Measurements from ENCODE around the gene KCNJ15.
A peak's percentile ranks its signal among the peaks of the same experiment; 100 is the strongest.
"Not testable (repeated sequence)": the region's sequence is repeated elsewhere in the genome, so short reads cannot be mapped to it uniquely, and the experiment has no call there.

The KCNJ15 gene

GRCh38 chr21:38242061-38242460 lies 14.7 kb upstream of the KCNJ15 start:
- no peak for TF ChIP-seq CTCF (IDR thresholded peaks at IDR 0.05; ENCODE audit: low read length, missing control alignments)
- DNase-seq (ENCODE audit: low read depth), result no peak
- H3K4me3 ChIP-seq (replicated peaks; ENCODE audit: low read depth, low read length), result no peak overlapping the region

GRCh38 chr21:38243732-38244406 lies 12.9 kb upstream of the KCNJ15 start:
- H3K4me3 ChIP-seq (replicated peaks; ENCODE audit: low read depth, low read length), result no peak overlapping the region
- DNase-seq (ENCODE audit: low read depth), result no peak
- no peak for TF ChIP-seq CTCF (IDR thresholded peaks at IDR 0.05; ENCODE audit: low read length, missing control alignments)

GRCh38 chr21:38244407-38244787 lies 12.4 kb upstream of the KCNJ15 start:
- no peak for DNase-seq (ENCODE audit: low read depth)
- no peak overlapping the region for H3K4me3 ChIP-seq (replicated peaks; ENCODE audit: low read depth, low read length)
- TF ChIP-seq CTCF (IDR thresholded peaks at IDR 0.05; ENCODE audit: low read length, missing control alignments), result no peak

- H3K4me3 ChIP-seq (replicated peaks; ENCODE audit: low read depth, low read length), result no peak overlapping the region
- TF ChIP-seq CTCF (IDR thresholded peaks at IDR 0.05; ENCODE audit: low read length, missing control alignments), result no peak
- DNase-seq (ENCODE audit: low read depth), result peak; percentile 92
These were observed 11.6 kb upstream of the KCNJ15 start for GRCh38 chr21:38244885-38245869.

DNA sequence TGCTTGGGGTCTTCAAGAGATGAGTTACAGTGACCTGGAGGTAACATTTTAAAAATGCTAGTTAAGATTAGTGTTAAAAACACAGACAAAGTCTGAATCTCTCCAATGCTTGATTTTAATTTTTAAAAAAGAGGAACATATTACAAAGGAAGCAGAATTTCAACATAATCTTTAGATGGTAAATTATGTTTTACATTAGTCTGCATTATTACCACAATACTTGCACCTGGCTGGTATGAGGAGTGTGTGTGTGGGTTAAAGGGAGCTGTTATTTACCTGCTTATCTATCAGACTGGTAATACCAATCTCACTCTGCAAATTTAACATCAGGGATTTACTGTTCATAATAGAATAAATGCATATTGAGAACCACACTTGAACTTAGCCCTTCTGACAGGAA lies 10.3 kb upstream of the KCNJ15 start:
- no peak for DNase-seq (ENCODE audit: low read depth)
- no peak overlapping the region for H3K4me3 ChIP-seq (replicated peaks; ENCODE audit: low read depth, low read length)
- TF ChIP-seq CTCF (IDR thresholded peaks at IDR 0.05; ENCODE audit: low read length, missing control alignments), result no peak

DNA sequence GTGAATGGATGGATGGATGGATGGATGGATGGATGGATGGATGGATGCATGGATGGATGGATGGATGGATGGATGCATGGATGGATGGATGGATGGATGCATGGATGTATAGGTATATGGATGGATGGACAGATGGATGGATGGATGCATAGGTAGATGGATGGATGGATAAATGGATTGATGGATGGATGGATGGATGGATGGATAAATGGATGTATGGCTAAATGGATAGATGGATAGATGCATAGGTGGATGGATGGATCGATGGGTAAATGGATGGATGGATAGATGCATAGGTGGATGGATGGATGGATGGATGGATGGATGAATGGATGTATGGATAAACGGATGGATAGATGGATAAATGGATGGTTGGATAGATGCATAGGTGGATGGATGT lies 9.7 kb upstream of the KCNJ15 start:
- H3K4me3 ChIP-seq (replicated peaks; ENCODE audit: low read depth, low read length); DNase-seq (ENCODE audit: low read depth): not testable (repeated sequence)

DNA sequence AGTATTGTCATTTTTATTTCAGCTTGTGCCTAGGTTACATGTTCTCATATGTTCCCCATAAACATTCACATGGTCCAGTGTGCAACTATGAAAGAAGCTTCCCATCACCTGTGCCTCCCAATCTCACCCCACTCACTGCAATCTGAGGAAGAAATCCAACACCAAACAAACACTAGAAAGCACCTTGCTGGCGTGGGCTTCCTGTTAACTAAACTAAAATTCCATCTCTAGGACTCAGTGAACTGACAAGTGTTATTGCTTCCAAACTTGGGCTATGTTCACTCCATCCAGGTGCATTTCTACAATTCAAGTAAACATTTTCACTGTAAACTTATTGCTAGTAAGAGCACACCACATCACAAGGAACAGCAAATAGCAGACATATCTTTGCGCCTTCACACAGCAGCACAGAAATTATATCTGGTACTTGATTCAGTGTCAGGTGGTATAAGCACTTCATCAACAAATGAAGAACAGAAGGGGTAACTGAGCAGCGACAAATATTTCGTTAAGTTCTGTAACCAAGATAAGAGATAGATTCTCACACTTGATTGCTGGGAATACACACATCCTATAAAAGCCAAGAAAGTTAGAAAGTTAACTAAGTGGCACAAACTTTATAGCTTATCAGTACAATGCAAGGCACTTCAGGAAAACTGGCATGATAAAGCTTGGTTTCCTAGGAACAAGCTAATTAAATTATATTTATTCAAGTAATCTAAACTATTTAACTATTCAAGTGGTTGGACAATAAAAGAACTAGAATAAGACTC lies 8.9 kb upstream of the KCNJ15 start:
- no peak for DNase-seq (ENCODE audit: low read depth)
- TF ChIP-seq CTCF (IDR thresholded peaks at IDR 0.05; ENCODE audit: low read length, missing control alignments), result no peak
- H3K4me3 ChIP-seq (replicated peaks; ENCODE audit: low read depth, low read length), result no peak overlapping the region

Data from fibroblast of pulmonary artery (primary cell).